ENCODE measurements around the gene TMIGD2.

Gene TMIGD2

DNA sequence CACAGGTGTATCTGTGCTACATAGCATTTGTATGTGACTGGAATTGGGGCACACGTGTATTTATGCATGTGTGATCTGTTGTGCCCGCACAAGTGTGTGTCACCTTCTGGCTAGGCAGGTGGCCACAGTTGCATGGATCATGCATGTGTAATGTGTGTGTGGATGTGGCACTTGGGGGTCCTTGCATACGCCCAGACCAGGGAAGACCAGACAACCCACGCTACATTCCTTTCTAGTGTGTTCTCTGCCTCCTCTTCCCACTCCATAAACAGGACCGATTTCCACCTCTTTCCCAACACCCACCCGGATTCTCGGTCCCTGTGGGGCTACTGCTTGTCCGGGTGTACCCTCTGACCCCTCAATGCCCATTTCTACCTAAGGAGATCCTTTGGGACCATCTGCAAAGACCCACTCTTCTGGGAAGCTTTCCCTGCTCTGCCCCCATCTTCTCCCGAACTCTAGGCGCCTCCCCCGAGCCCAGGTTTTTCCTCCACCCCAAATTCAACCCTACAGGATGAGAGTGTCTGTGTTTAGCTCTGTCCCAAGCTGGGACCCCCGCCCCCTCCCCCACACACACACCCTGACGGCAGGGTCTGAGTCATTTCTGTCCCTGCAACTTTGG, 24.1 kb upstream of the TMIGD2 start:
- DNase-seq = no peak

DNA sequence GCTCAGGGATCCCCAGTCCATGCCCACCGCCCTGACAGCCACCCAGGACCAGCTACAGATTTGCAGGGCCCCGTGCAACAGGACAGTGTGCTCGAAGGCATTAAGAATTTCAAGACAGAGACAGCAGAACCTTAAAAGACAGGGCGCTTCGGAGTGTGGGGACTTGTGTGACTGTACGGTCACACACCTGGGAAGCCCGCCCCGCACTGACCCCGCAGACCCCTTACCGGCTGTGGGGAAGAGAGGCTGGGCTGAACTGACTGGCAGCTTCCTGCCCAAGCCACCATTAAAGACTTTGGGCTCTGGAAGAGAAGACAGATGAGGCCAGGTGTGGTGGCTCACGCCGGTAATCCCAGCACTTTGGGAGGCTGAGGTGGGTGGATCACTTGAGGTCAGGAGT, 22.0 kb upstream of the TMIGD2 start:
- no peak for DNase-seq

DNA sequence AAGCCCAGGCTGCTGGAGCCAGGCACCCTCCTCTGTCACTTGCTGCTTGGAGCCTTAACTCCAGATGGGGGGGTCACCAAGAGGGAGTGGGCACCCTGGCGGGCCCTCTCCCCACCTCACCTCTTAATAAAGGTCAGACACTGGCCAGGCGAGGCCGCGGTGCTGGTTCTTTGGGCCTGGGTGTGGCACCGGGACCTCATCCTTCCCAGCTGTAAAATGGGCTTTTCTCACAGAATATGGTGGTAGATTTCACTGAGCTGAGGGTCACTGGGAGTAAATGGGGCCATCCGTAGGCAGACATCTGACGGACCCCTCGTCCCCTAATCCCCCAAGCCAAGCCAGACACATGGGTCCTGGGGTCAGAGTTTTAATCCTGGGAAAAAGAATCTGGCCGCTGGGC, 21.5 kb upstream of the TMIGD2 start:
- no peak for DNase-seq

DNA sequence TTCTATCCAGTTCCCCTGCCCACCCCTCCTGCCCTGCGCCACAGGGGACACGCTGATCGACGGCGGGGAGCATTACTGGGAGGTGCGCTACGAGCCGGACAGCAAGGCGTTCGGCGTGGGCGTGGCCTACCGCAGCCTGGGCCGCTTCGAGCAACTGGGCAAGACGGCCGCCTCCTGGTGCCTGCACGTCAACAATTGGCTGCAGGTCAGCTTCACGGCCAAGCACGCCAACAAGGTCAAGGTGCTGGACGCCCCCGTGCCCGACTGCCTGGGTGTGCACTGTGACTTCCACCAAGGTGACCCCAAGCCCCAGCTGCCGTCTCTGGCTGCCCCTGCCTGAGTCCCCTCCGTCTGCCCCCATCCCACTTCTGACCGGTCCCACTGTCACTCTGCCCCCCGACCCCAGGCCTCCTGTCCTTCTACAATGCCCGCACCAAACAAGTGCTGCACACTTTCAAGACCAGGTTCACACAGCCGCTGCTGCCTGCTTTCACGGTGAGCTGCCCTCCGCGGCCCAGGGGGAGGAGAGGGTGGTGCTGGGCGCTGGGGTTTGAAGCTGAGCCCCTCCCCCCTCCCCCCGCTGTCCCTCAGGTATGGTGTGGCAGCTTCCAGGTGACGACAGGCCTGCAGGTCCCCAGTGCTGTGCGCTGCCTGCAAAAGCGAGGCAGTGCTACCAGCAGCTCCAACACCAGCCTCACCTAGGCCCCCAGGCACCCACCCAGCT, 20.9 kb upstream of the TMIGD2 start:
- DNase-seq = no peak

DNA sequence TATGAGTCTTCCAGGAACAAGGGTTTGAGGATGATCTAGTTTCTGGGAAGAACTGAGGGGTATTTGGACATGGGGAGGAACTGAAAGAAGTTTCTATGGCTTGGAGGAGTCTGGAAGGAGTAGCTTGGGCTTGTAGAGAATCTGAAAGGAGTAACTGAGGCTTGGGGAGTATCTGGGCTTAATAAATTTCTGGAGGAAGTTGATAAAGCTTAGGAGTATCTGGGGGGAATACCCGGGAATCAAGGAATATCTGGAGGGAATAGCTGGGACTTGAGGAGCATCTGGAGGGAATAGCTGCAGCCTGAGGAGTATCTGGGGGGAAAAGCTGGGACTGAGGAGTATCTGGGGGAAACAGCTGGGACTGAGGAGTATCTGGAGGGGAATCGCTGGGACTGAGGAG, 18.2 kb upstream of the TMIGD2 start:
- no peak for DNase-seq

DNA sequence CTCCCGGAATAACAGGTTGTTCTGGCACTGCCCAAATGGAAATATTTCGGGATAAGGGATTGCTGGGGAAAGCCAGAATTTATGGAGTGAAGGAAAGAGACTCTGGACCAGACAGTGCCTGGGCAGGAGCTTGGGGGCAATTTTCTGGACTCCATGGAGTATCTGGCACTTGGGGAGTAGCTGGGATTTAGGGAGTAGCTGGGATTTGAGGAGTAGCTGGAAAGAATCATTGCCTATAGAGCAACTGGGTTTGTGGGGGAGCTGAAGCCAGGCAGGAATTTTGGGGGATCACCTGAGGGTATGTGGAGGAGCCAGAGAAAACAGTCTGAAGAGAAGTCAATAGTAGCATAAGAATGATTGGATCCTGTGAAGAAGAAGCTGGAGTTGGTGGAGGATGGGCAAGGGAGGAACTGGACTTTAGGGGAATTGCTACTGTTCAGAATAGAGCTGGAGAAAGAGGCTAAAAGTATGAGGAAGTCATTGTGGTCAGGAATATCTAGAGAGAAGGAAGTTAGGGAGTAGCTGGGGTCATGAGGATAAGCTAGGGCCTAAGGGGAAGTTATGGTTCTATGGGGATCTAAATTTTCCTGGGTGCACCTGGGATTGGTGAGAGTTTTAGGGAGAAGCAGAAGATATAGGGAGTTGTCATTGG, 17.0 kb upstream of the TMIGD2 start:
- DNase-seq = no peak

DNA sequence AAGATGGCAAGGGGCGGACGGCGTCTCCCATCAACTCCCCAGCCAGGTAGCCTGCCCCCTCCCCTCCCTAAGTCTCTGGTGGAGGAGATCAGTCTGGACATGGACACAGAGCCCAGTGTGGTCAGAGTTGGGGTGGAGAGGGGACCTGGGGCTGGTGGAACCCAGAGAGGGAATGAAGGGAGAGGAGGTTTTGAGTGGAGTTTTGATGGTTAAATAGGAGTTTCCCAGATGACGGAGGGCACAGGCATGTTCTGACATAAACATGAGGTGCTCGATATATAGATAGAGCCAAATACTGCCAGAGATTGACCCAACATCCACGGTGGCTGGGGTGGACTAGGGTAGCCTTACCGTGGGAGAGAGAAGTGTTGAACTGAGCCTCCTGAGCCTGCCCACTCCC, 16.3 kb upstream of the TMIGD2 start:
- no peak for DNase-seq

DNA sequence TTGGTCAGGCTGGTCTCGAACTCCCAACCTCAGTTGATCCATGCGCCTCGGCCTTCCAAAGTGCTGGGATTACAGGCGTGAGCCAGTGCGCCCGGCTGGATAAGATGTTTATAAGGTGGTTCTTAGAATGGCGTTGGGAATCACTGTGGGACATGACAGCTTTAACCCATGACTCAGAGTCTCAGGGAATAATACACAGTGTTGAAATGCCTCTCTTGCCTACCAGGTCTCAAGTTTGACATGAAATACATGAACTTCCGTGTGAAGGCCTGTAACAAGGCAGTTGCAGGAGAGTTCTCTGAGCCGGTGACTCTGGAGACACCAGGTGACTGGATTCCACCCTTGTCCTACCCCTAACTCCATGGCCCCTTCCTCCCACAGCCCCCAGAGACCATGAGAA, 14.8 kb upstream of the TMIGD2 start:
- no peak for DNase-seq

DNA sequence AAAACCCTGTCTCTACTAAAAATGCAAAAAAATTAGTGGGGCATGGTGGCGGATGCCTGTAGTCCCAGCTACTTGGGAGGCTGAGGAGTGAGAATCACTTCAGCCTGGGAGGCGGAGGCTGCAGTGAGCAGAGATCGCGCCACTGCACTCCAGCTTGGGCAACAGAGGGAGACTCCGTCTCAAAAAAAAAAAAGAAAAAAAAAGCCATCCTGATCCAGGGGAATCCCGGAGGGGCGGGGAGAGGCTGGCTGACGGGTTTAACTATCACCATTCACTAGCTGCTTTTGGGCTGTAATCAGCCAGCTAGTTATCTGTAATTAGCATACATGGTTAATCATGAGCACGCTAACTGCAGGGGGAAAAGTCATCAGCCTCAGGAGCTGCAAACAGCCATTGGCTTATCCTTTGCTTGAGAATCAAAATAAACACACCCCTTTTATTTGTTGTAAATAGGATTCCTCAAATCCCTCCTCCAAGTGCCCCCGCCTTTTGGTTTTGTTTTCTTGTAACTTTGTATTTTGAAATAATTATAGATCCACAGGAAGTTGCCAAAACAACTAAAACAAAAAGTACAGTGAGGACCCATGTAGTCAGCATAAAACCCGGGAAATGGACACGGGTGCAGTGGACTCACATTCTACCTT, 11.8 kb upstream of the TMIGD2 start:
- DNase-seq = no peak

DNA sequence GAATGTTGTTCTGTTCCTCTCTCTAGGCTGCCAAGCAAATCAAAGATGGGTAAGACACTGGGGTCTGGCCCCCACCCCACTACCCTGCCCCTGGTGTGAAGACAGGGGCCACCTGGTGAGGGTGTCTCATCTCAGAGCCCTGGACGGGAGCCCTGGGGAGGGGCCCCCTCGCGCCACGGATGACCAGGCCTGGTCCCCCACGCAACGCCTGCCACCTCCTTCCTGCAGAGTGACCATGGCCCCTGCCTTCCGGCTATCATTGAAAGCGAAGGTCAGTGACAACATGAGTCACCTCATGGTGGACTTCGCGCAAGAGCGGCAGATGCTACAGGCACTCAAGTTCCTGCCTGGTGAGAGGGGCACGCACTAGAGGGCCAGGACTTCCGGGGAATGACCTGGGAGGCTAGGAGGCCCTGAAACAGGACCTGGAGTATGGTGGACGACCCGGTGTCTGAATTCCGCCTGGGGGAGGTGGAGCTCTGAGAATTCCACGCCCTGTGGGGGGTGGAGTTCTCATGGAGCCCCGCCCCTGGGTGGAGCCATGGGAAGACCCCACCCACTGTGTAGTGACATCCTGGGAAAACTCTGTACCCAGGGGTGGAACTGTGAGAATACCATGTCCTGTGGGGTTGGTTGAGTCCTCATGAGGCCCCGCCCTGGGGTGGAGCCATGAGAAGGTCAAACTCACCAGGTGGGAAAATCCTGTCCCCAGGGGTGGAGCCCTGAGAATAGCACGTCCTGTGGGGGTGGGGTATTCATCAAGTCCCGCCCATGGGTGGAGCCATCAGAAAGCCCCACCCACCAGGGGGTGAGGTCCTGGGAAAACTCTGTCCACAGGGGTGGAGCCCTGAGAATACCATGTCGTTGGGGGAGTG, 8.3 kb upstream of the TMIGD2 start:
- DNase-seq = no peak

DNA sequence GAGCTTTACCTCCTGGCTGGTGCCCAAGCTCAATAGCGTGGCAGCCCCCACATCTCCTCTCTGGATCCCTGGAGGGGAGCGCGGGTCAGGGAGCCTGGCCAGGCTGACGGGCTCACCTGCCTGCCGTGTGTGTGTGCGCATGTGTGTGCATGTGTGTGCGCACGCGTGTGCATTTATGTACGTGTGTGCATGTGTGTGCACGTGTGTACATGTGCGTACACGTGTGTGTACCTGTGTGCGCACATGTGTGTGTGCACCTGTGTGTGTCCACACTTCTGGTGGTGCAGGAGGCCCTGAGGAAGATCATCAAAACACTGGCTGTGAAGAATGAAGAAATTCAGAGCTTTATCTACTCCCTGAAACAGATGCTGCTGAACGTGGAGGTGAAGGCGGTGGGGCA, 3.5 kb upstream of the TMIGD2 start:
- no peak for DNase-seq

DNA sequence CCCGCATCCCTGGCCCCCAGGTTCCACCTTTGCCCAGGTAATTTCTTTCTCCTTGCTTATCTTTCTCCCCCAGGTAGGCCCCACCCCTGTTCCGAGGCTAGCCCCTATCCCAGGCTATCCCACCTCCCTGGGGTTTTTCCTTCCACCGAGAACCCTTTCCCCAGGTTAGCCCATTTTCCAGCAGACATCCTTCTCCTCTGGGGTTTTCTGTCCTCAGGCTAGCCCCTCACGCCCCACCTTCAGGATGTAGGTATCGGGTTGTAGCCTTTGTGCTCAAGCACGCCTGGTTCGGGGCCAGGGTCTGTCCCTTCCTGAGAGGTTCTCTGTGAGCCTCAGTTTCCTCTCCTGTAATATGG, 3.0 kb upstream of the TMIGD2 start:
- DNase-seq = no peak

DNA sequence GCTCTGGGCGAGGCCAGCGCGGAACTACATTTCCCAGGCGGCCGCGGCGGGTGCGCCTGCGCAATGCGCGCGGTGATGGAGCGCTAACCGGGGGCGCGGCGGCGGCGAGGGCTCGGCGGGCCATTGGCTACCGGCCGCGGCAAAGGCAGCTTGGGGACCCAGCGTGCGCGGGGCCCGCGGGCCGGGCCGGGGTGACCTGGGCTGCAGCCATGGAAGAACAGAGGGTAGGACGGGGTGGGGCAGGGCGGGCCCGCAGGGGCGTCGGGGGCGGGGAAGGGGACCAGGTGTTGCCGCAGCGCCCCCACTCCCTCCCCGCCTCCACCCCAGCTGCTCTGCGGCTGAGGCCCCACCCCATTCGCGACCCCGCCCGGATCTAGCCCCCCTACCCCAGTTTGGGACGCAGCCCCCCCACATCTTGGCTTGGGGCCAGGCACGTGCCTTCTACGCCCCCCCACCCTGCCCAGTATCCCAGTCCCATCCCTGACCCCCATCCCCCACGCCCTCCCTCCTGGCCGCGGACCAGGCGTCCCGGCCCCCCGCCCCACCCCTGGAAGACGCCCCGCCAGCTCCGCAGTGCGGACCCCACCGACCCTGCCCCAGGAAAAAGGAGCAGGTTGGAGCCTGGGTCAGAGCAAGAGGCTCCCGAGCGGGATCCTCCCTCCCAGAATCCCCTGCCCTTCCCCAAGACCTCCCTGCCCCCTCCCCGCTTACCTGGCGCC, 2.5 kb upstream of the TMIGD2 start, which contains the start of gene FSD1:
FSD1 (plus strand) TSS at position 61 of the 719 bp plus-strand sequence; CDS start at position 210, 149 bp downstream.
- DNase-seq = peak; percentile 67

DNA sequence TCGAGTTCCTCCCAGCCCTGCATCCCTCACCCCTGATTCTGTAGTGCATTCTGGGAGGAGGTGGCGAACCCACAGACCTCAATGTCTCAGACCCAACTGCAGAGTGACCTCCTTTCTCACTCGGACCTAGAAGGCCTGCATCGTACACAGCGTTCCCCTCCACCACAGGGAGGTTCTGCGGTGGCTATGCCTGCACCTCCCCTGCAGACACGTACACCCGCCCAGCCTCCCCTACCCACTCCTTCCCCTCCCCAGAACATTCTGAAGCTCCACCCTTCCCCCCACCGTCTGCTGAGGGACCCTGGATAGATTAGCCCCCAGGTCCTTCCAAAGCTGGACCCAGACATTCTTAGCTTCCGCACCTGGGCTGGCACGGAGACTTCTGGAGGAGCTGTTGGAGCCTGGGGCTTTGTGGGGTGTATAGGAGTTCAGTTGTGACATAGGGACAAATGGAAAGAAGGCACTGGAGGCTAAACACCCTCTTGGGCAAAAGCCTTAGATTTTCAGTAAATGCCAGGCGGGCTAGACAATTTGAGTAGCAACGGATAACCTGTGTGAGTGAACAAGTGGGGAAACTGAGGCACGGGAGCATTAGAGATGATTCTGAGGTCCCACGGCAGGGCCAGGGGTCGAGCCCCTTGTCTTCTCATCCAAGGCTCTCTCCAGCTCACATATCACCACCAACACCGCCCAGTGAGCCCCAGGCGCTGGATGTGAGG, 1.8 kb upstream of the TMIGD2 start:
- no peak for DNase-seq

DNA sequence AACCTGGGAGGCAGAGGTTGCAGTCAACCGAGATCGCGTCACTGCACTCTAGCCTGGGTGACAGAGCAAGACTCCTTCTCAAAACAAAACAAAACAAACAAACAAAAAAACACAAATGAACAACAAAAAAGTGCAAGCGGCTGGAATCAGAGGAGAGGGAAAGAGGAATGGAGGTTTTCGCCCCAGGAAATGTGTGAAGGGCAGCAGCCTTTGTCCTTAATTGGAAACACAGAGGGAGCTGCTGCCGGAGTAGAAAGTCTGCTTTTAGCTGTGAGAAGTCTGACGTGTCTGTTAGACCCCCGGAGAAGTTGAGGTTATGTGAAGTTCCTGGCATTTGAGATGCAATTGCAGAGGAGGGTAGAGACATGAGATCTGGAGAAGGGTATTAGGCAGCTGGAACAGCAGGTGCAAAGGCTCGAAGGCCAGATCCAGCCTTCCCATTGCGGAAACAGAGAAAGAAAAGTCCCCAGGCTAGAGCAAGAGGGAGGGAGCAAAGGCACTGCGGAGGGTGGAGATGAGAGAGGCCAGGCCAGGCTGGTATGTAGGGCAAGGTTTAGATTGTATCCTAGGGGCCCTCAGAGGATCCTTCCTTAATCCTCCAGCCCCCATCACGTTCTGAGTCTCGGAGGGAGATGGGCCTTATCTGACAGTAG, 473 bp downstream of the TMIGD2 start:
- DNase-seq = no peak

DNA sequence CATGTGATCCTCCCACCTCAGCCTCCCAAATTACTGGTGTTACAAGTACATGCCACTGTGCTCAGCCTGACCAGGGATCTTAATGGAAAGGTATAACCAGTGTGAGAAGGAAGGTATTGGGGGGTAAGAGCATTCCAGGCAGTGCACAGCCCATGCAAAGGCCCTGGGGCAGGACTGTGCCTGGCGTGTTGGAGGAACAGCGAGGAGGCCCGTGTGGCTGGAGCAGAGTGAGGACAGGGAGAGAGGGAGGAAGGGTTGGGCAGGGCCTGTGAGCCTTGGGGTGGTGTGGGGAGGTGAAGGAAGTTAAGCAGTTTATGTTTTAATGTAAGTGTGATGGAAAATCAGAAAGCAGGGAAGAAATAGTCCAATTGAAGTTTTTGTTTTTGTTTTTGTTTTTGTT, 1.6 kb downstream of the TMIGD2 start:
- no peak for DNase-seq

DNA sequence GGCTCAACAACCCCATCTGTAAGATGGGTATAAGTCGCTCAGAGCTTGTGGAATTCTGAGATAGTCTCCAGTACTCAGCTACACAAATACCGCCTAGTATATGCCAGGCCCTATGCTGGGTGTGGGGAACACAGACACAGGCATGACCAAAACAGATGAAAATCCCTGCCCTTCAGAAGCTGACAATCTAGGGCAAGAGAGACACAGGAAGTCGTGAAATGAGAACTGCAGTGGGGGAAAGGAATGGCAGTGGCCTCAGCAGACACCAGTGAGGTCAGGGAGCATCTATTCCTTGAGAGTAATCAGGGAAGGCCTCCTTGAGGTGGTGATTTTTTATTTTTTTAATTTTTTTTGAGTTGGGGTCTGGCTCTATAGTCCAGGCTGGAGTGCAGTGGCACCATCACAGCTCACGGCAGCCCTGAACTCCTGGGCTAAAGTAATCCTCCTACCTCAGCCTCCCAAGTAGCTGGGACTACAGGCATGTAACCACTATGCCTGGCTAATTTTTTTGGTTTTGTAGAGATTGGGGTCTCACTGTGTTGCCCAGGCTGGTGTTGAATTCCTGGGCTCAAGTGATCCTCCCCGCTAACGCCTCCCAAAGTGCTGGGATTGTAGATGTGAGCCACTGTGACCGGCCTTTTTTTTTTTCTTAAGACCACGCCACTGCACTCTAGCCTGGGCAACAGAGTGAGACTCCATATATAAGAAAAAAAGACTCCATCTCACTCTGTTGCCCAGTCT, 3.2 kb downstream of the TMIGD2 start:
- DNase-seq = no peak

DNA sequence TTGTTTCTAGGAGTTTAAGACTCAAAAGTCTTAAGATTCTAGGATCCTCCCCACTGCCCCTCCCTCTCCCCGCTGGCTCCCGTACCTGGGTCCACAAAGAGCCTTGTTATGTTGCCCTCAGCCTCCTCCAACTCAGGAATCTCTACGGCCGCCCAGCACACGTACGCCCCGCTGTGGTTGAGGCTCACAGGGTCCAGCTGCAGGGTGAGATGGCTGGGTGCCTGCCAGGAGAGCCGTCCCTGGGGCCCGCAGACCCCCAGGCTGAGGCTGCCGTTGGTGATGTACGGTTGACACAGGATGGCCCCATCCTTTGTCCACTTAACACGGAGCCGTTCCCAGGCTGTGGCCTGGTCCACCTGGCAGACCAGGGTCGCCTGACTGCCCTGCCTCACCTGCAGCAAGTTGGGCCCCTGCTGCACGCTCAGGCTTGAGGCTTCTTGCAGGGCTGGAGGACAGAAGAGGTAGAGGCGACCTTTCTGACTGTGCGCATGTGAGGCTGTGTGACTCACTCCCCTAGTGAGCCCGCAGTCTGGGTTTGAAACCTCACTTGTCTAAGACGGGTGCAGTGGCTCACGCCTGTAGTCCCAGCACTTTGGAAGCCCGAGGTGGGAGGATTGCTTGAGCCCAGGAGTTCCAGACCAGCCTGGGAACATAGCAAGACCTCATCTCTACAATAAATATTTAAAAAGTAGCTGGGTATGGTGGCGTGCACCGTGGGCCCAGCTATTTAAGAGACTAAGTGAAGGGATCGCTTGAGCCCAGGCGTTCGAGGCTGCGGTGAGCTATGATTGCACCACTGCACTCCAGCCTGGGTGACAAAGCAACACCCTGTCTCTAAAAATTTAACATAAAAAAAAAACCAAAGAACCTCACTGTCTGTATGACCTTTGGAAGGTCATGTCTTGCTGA, 4.0 kb downstream of the TMIGD2 start:
- DNase-seq = no peak

Data from NCI-H1105 treated with DMSO at 0.1 percent for 48 hours (cell line).